Stimulated activated CD8-positive, alpha-beta memory T cell treated with anti-CD3 and anti-CD28 coated beads, Interleukin-12 subunit alpha, Interleukin-12 subunit beta, amount 100 ng/mL, for 24 hours (primary cell): ENCODE measurements around the gene TRMT2A.

Experiments used
- DNase-seq: peaks from one replicate; pipeline ENCODE4 v3.0.0-alpha.2; 2020; ENCODE audit errors: extremely low read depth

TRMT2A gene

DNA sequence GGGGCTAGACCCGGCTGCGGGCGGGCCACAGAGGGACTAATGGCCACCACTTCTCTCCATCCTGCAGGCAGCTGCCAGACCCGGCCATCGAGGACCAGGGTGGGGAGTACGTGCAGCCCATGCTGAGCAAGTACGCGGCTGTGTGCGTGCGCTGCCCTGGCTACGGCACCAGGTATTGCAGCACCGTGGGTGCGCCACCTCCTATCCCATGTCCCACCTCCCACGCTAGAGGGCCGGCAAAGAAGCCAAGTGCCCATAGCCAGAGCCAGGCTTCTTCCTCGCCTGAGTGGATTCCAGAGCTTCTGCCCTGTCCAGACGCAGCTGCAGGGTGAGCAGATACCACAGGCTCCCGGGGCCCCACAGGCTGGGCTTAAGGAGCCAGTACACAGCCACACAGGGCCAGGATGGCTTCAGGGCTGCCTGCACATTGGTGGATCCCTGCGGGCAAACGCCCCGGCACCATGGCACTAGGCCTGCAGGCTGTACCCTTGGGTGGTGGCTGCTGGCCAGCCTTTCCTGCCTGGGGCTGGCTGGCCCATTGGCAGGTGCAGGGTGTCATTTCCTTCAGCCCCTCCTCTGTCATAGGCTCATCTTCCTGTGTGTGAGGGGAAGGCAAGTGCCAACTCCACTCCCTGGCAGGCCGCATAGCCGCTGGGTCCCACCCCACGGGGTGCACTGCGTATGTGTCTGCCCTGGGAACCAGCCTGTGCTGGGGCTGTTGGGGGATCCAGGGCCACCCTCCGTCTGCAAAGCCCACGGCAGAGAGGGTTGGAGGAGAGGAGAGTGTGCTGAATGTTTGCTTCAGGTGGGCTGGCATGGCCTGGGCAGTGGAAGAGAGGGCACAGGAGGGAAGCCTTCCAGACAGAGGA lies 53.5 kb downstream of the TRMT2A start:
- no peak for DNase-seq

DNA sequence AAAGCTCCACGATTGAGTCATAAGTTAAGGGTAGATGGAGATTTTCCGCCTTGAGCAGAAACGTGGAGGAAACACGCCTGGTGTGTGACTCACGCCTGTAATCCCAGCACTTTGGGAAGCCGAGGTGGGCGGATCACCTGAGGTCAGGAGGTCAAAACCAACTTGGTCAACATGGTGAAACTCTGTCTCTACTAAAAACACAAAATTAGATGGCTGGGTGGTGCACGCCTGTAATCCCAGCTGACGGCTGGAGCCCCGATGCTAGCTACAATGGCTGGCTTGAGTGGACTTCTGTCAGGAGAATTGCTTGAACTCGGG lies 54.3 kb downstream of the TRMT2A start:
- DNase-seq: no peak

DNA sequence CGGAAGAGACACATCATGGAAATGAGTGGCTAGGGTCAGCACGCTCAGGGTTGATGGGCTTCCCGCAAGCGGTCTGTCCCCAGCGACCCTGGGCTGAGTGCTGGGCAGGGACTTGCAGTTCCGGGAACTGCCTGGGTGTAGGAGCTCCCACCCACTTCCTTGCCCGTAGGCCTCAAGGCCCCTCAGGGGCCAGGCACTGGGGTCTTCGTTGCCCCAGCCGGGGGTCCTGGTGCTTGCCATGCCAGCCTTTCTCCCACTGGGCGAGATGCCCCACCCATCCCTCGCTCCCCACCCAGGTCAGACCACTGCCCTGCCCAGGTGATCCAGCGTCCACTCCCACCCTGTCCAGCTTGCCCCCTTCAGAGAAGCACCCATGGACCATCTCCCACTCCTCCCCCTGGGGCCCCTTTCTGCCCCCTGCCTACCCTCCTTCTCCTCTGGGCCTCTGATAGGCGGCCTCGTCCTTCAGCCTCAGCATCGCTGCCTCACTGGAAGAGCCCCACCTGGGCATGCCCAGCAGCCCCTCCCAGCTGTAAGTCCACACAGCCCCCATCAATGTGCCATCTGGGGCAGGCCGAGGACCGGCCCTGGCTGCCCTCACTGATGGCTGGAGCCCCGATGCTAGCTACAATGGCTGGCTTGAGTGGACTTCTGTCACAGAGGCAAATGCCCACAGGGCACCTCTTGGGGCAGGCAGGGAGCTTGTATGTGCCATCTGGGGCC lies 54.8 kb downstream of the TRMT2A start:
- DNase-seq: no peak
